ENCODE measurements around the gene NR5A2. TPM values are rescaled to one million over a fixed set of nuclear protein-coding genes. Genes with fewer than 3 reads are reported as not detected.

Gene NR5A2
- total RNA-seq (2013): 0.08 TPM
- polyA plus RNA-seq (under 1 TPM in 2 of 3 donors, not detected in 1; 0.03 to 0.31 TPM), polyA minus RNA-seq (0.08 TPM in 1 of 2 replicates, not detected in the other), total RNA-seq (0 to 3.6 (median 0.18) reads per million in 11 experiments)

DNA sequence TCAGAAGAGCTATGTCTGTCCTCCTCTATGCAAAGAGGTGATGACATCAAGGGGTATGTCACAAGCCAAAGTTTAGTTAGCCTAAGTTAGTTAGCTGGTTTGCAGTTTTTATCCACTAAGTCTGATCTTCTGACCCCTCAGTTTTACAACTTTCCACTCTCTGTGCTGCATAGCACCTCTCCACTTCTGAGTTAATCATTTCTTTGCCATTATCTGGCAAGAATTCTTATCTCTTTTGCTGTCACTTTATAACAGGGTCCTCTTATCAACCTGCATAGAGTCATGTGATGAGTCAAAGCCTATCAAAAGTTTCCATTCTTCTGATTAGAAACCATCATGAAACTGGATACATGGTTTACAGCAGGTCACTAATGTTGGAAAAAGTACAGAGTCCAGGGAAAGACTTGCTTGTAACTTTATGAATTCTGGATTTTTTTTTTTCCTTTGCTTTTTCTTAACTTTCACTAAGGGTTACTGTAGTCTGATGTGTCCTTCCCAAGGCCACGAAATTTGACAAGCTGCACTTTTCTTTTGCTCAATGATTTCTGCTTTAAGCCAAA lies at the start of gene NR5A2:
Gene NR5A2, plus strand, starts transcription at position 447 of the 560 bp plus-strand sequence. CDS start 138 bp downstream, outside the sequence.
- TF ChIP-seq CTCF (IDR thresholded peaks at IDR 0.05): no peak
- no peak within 1 kb of the TSS for H3K9ac ChIP-seq (ENCODE audit: insufficient read depth, low read length, poor library complexity, severe bottlenecking)
- peak within 1 kb of the TSS; percentile 87 for H3K4me2 ChIP-seq (replicated peaks; ENCODE audit: extremely low read depth, low read length, poor library complexity, severe bottlenecking)
- no peaks in the 10 kb centered on the region for H3K79me2 ChIP-seq (ENCODE audit: insufficient read depth, low read length)
- no peak for DNase-seq
- no peak within 1 kb of the TSS for H3K27ac Mint-ChIP-seq
- H4K20me1 ChIP-seq (ENCODE audit: insufficient read depth, low read length): no peaks in the 10 kb centered on the region
- peak within 1 kb of the TSS; percentile 76 for H2AFZ ChIP-seq (ENCODE audit: insufficient read depth, low read depth, low read length, poor library complexity, severe bottlenecking)
- no peak within 1 kb of the TSS for H3K27ac ChIP-seq (ENCODE audit: low read depth in 1 of 2, low read length in 2 of 2)
- peak within 1 kb of the TSS in 1 of 3 experiments; percentile 81 for H3K4me3 ChIP-seq (replicated peaks in 1 of 3; ENCODE audit: low read depth in 2 of 3, low read length in 3 of 3)
- peaks cover 0 to 9% of the 10 kb centered on the region in 2 donors for H3K9me3 ChIP-seq (replicated peaks in 1 of 2; ENCODE audit: control insufficient read depth in 1 of 2, insufficient read depth in 1 of 2, low read length in 2 of 2)
- peaks cover 34 to 68% (median 42%) of the 10 kb centered on the region in 3 donors for H3K27me3 Mint-ChIP-seq (ENCODE audit: low read depth in 3 of 3)
- H3K4me1 ChIP-seq (ENCODE audit: control insufficient read depth in 1 of 2, insufficient read depth in 2 of 2, low read length in 2 of 2): peaks cover 12 to 15% of the 10 kb centered on the region in 2 donors
- H3K27me3 ChIP-seq (ENCODE audit: control insufficient read depth in 2 of 2, insufficient read depth in 2 of 2, low read length in 2 of 2): peaks cover 50 to 79% of the 10 kb centered on the region in 2 donors
- H3K9me3 Mint-ChIP-seq: peaks cover 0 to 12% (median 2%) of the 10 kb centered on the region in 7 donors
- intact Hi-C loops (cut with micrococcal nuclease): no loop called here
- peak within 1 kb of the TSS; percentile 71 to 96 for H3K4me3 Mint-ChIP-seq
- peaks cover 14% of the 10 kb centered on the region for H3K4me1 Mint-ChIP-seq
- no peaks in the 10 kb centered on the region for H3K36me3 ChIP-seq (replicated peaks in 1 of 2; ENCODE audit: control insufficient read depth in 1 of 2, insufficient read depth in 2 of 2, low read length in 2 of 2)
- no CpG with 5 or more reads among the region's 1 CpG for WGBS (ENCODE audit: insufficient coverage)
- no peaks in the 10 kb centered on the region for H3K36me3 Mint-ChIP-seq

DNA sequence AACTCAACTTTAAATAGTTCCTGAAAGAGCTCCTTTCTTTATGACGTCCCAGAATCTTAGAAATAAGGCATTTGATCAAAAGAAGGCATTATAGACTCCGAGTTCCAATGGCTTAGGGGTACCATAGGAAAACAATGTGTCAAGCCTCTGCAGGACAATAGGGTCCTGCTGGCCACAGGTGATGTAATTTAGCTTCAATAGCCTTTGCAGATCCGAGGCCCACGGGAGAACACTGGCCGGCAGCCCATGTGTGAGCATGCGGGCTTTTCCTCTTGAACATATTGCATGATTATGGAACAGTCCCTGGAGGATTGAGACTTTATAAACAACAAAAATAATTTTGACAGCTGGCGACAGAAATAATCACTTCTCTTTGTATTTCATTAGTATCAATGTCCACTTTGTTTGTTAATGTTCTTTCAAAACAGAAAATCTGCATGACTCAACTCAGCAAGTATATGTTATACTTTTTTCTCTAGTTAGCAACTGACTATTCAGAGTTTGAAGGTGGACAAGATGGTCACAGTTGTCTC lies 49.0 kb upstream of the NR5A2 start:
- no peak for DNase-seq
- intact Hi-C loops (cut with micrococcal nuclease): no loop called here
- Mint-ChIP-seq H3K9me3 (no peaks in the 10 kb centered on the region), H3K4me1 (peaks cover 30% of the 10 kb centered on the region), H3K27me3 (ENCODE audit: low read depth in 3 of 3) (peaks cover 0 to 2% (median 2%) of the 10 kb centered on the region in 3 donors), H3K36me3 (no peaks in the 10 kb centered on the region), H3K27ac (no peak overlapping the region), H3K4me3 (no peak overlapping the region)
- Histone ChIP-seq H3K4me2 (replicated peaks; ENCODE audit: extremely low read depth, low read length, poor library complexity, severe bottlenecking) (no peak overlapping the region), H3K9me3 (replicated peaks in 1 of 2; ENCODE audit: control insufficient read depth in 1 of 2, insufficient read depth in 1 of 2, low read length in 2 of 2) (no peaks in the 10 kb centered on the region), H3K27ac (ENCODE audit: low read depth in 1 of 2, low read length in 2 of 2) (no peak overlapping the region), H2AFZ (ENCODE audit: insufficient read depth, low read depth, low read length, poor library complexity, severe bottlenecking) (no peak overlapping the region), H3K9ac (ENCODE audit: insufficient read depth, low read length, poor library complexity, severe bottlenecking) (no peak overlapping the region), H3K36me3 (replicated peaks in 1 of 2; ENCODE audit: control insufficient read depth in 1 of 2, insufficient read depth in 2 of 2, low read length in 2 of 2) (no peaks in the 10 kb centered on the region), H3K4me1 (ENCODE audit: control insufficient read depth in 1 of 2, insufficient read depth in 2 of 2, low read length in 2 of 2) (peaks cover 23 to 26% of the 10 kb centered on the region in 2 donors), H3K4me3 (replicated peaks in 1 of 3; ENCODE audit: low read depth in 2 of 3, low read length in 3 of 3) (no peak overlapping the region), H3K27me3 (ENCODE audit: control insufficient read depth in 2 of 2, insufficient read depth in 2 of 2, low read length in 2 of 2) (no peaks in the 10 kb centered on the region), H3K79me2 (ENCODE audit: insufficient read depth, low read length) (no peaks in the 10 kb centered on the region), H4K20me1 (ENCODE audit: insufficient read depth, low read length) (no peaks in the 10 kb centered on the region)
- WGBS (ENCODE audit: insufficient coverage): 95% methylated on average over 3 of the region's 7 CpGs
- TF ChIP-seq CTCF (IDR thresholded peaks at IDR 0.05): no peak
